Upper lobe of right lung (tissue), 1 donor: ENCODE results near the gene PLCB3. TPM values are rescaled to one million over a fixed set of nuclear protein-coding genes. Genes with fewer than 3 reads are reported as not detected.

Experiments
- ATAC-seq: fragments of 200-7000 bp; cut with Tn5 transposase; one replicate; pipeline ENCODE4 v1.9.1; 2020; ENCODE audit warnings: mild to moderate bottlenecking, moderate library complexity
- DNase-seq: peaks from one replicate; pipeline ENCODE4 v3.0.0-alpha.2; 2020
- H3K27ac ChIP-seq: fragments of 200-600 bp; one replicate; pipeline ENCODE4 v1.8.0; 2022
- H3K27me3 ChIP-seq: fragments of 200-600 bp; one replicate; pipeline ENCODE4 v1.8.0; 2022; ENCODE audit warnings: mild to moderate bottlenecking
- H3K36me3 ChIP-seq: fragments of 200-600 bp; one replicate; pipeline ENCODE4 v1.8.0; 2022
- H3K4me1 ChIP-seq: fragments of 200-600 bp; one replicate; pipeline ENCODE4 v1.8.0; 2022
- H3K4me3 ChIP-seq: fragments of 200-600 bp; one replicate; pipeline ENCODE4 v1.8.0; 2022; ENCODE audit warnings: mild to moderate bottlenecking
- H3K9me3 ChIP-seq: fragments of 200-600 bp; one replicate; pipeline ENCODE4 v1.8.0; 2022
- CTCF ChIP-seq: fragments of 200-600 bp; IDR thresholded peaks from one replicate; pipeline ENCODE4 v1.8.0; 2022; ENCODE audit warnings: antibody characterized with exemption
- intact Hi-C: fragments of 100-400 bp; cut with DNase I; formaldehyde crosslinking; loops from one replicate; pipeline ENCODE4 v1.11.0; 2022
- total RNA-seq: library from RNA; stranded (reverse); fragmentation: NEBNext Ultra II Directional; extraction: Animal tissue kit (Norgen Biotek cat#: 25700); gene quantifications from one replicate; pipeline ENCODE4 v1.2.1, GENCODE V29; 2021
- donor health status: DM: no; HTN: yes; CAD: no; lungs with severe emphysema.

Gene PLCB3
- total RNA-seq, 1 donor from 2014 or later, result 32.4 TPM

DNA sequence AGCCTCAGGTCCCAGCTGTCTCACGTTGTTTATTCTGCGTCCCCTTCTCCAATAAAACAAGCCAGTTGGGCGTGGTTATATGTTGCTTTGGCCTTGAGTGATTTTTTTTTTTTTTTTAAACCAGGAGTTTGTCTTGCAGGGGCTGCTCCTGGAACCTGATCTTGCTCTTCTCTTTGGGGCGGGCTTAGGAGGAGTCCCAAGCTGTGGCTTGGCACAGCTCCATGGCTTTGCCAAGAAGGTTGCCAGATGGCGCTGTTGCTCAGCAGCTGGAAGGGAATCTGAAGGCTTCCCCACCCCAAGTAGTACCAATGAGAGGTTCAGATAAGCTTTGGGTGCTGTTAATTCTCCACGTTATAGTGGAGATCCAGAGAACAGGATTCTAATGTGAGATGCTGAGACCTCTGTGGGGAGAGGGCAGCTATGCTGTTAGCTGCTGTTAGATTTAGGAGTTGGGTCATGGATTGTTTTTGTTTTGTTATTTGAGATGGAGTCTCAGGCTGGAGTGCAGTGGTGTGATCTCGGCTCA lies 46.8 kb upstream of the PLCB3 start:
- Histone ChIP-seq H3K27ac (no peak overlapping the region), H3K9me3 (no peaks in the 10 kb centered on the region), H3K4me1 (peaks cover 47% of the 10 kb centered on the region), H3K36me3 (peaks cover 48% of the 10 kb centered on the region), H3K4me3 (no peak overlapping the region), H3K27me3 (no peaks in the 10 kb centered on the region)
- intact Hi-C loops, result loop anchor here (5.0 kb wide), 1 partner anchor 98 kb away; the partner anchor contains the start of gene CATSPERZ
- peak; percentile 76 for TF ChIP-seq CTCF
- ATAC-seq (peak; percentile 76), DNase-seq (peak; percentile 90)

DNA sequence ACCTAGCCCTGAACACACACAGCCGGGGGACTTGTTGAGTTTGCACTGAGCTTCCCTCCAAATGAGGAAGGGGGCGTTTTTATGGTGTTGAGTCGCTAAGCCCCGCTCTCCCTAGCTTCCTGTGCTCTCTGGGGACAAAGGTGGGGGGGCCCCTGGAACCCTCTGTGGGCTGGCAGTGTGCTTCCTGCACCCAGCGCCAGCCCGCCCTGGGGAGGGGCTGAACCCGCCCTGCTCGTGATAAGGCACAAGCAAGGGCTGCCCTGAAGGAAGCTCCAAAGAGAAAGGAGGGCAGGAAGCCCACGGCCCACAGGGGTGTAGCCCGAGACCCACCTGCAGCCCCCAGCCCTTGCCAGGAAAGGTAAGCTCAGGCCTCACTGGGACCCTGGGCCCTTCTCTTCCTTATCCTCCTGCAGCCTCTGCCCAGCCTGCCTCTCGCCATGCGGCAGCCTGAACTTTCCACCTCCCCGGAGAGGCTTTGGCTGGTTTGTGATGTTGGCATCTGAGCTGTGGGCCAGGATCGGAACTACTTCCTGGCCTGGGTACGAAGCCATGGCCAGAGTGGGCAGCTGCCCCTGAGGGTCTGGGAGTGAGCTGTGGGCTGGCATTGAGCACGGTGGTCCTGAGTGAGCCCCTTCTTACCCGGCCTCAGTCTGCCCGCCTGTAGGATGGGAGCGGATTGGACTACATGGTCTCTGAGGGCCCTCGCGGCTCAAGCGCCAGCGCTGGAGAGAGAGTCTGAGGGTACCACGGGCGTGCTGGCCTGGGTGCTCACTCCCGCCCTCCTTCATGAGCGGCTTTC lies 44.7 kb upstream of the PLCB3 start, which contains the start of gene FERMT3:
Gene FERMT3 (plus strand): TSS at position 265 of the 799 bp plus-strand sequence. CDS start 644 bp downstream, outside the sequence.
- peak; percentile 88 for DNase-seq
- intact Hi-C loops, result no loop called here
- peak within 1 kb of the TSS; percentile 88 for H3K27ac ChIP-seq
- peaks cover 47% of the 10 kb centered on the region for H3K4me1 ChIP-seq
- TF ChIP-seq CTCF, result no peak
- H3K27me3 ChIP-seq, result no peaks in the 10 kb centered on the region
- ATAC-seq, result peak; percentile 69
- H3K4me3 ChIP-seq, result peak within 1 kb of the TSS; percentile 54
- H3K9me3 ChIP-seq, result no peaks in the 10 kb centered on the region
- H3K36me3 ChIP-seq, result peaks cover 28% of the 10 kb centered on the region

DNA sequence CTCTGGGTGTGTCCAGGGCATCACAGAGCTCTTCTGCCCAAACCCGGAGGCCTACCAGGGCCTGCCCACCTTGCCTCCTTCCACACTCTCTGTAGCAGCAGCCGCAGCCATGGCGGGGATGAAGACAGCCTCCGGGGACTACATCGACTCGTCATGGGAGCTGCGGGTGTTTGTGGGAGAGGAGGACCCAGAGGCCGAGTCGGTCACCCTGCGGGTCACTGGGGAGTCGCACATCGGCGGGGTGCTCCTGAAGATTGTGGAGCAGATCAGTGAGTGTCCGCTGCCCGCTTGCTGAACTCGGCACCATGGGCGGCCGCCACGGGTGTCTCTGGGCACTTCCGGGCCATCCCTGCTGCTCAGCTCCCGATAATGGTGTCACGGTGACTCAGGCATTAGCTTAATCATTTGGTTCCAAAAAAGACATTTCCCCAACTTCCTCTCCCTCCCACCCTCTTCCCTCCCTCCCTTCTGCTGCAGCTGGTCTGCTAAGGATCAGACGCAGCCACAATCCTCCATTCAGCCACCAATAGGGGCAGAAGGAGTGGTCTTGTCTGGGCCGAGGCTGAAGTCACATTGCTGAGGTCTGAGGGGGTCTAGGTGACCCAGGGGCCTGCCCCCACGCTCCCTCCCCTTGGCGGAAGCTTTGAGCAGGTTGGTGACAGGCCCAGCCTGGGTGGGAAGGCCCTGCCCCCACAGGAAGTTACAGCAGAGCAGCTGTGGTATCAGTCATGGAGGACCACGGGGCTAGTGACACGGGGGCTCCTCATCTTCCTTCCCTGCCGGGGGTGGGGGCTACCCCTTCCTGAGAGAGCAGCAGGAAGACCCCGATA lies 43.9 kb upstream of the PLCB3 start:
- H3K27me3 ChIP-seq, result no peaks in the 10 kb centered on the region
- TF ChIP-seq CTCF, result no peak
- H3K9me3 ChIP-seq, result no peaks in the 10 kb centered on the region
- peaks cover 47% of the 10 kb centered on the region for H3K4me1 ChIP-seq
- intact Hi-C loops, result no loop called here
- H3K27ac ChIP-seq, result peak overlapping the region; percentile 88
- H3K36me3 ChIP-seq, result peaks cover 25% of the 10 kb centered on the region
- DNase-seq, result peak; percentile 83
- ATAC-seq, result peak; percentile 60
- H3K4me3 ChIP-seq, result peak overlapping the region; percentile 54

DNA sequence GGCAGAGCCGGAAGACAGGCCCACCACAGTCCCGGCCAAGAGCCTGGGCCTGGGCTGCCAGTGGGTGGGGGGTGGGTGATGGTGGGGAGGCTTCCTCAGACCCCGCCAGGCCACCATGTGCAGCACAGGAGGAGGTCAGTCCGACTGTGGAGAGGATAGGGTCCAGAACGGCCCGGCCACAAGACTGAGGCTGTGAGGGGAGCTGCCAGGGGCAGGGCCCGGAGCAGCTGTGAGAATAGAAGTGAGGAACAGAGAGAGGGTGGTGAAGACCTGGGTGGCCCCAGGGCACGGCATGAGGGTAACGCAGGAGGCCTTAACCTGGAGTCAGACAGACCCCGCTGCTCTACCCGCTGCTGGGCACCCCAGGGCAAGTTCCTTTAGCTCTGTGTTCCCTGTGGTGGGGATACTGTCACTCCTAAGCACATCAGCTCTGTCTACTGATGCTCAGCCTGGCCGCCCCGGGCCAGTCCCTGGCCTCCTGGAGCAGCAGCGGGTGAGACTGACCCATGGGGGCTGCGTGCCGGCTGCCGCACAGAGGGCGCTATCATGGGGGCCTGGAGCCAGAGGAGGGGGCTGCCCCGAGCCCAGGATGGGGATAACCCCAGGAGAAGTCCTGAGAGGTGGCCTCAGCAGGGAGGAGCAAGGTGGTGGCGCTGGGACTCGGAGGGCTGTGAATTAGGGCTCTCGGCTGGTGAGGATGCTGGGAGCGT lies 43.1 kb upstream of the PLCB3 start:
- peaks cover 17% of the 10 kb centered on the region for H3K36me3 ChIP-seq
- no peak for TF ChIP-seq CTCF
- intact Hi-C loops, result no loop called here
- H3K4me3 ChIP-seq, result peak overlapping the region; percentile 54
- no peaks in the 10 kb centered on the region for H3K9me3 ChIP-seq
- H3K27ac ChIP-seq, result peak overlapping the region; percentile 88
- H3K27me3 ChIP-seq, result no peaks in the 10 kb centered on the region
- peaks cover 47% of the 10 kb centered on the region for H3K4me1 ChIP-seq
- DNase-seq, result no peak
- ATAC-seq, result no peak
